HepG2 (cell line): Measurements from ENCODE around the gene SEMA6B. TPM values are rescaled to one million over a fixed set of nuclear protein-coding genes. Genes with fewer than 3 reads are reported as not detected.
A peak's percentile ranks its signal among the peaks of the same experiment; 100 is the strongest.

Experiments
- BHLHE40 ChIP-seq: IDR thresholded peaks from 2 replicates; pipeline ENCODE4 v1.6.1; 2011; ENCODE audit warnings: low read length, improper control_type of control experiment
- CEBPG ChIP-seq: IDR thresholded peaks from 2 replicates; pipeline ENCODE4 v1.6.1; 2016
- CHD2 ChIP-seq: IDR thresholded peaks from 2 replicates; pipeline ENCODE4 v1.6.1; 2011; ENCODE audit warnings: low read depth, low read length, improper control_type of control experiment
- FOSL2 ChIP-seq: sonication (generic); formaldehyde crosslinking; IDR thresholded peaks from 2 replicates; pipeline ENCODE4 v1.4.0; 2020; ENCODE audit warnings: missing genetic modification reagents
- HNRNPUL1 ChIP-seq: fragments of 200-400 bp; formaldehyde crosslinking; IDR thresholded peaks from 2 replicates; pipeline ENCODE4 v1.6.1; 2017; ENCODE audit warnings: low read depth, mild to moderate bottlenecking, low read length, moderate library complexity
- KDM4B ChIP-seq: sonication (generic); formaldehyde crosslinking; IDR thresholded peaks from 2 replicates; pipeline ENCODE4 v1.4.0; 2020; ENCODE audit warnings: missing genetic modification reagents
- MIER3 ChIP-seq: IDR thresholded peaks from 2 replicates; pipeline ENCODE4 v1.6.1; 2016; ENCODE audit warnings: missing compliant biosample characterization, borderline replicate concordance
- NFKB2 ChIP-seq: sonication (generic); formaldehyde crosslinking; IDR thresholded peaks from 2 replicates; pipeline ENCODE4 v1.4.0; 2020; ENCODE audit warnings: missing genetic modification reagents, borderline replicate concordance
- NONO ChIP-seq, 2 experiments: fragments of 450-650 bp in 1 of 2; sonication (generic) in 1 of 2; formaldehyde crosslinking in 1 of 2; IDR thresholded peaks in 1 of 2; conservative IDR thresholded peaks in 1 of 2; 2 replicates each; pipeline versions ENCODE4 v1.6.1 to v1.8.0; 2017 to 2022; ENCODE audit warnings: mild to moderate bottlenecking in 1 of 2, missing genetic modification reagents in 1 of 2, moderate library complexity in 1 of 2
- REPIN1 ChIP-seq: sonication (generic); formaldehyde crosslinking; IDR thresholded peaks from 2 replicates; pipeline ENCODE4 v1.8.0; 2022; ENCODE audit warnings: missing genetic modification reagents, low read depth, mild to moderate bottlenecking, borderline replicate concordance
- TAF1 ChIP-seq: sonication (generic); formaldehyde crosslinking; IDR thresholded peaks from 2 replicates; pipeline ENCODE4 v1.4.0; 2020; ENCODE audit warnings: missing genetic modification reagents
- TAF15 ChIP-seq: fragments of 200-400 bp; formaldehyde crosslinking; IDR thresholded peaks from one replicate; pipeline ENCODE4 v1.6.1; 2018; ENCODE audit warnings: mild to moderate bottlenecking, low read depth, low read length; ENCODE audit not compliant: poor library complexity, severe bottlenecking
- TBP ChIP-seq: sonication (generic); formaldehyde crosslinking; IDR thresholded peaks from 2 replicates; pipeline ENCODE4 v1.5.0; 2020; ENCODE audit warnings: missing genetic modification reagents
- ZBTB20 ChIP-seq: sonication (generic); formaldehyde crosslinking; IDR thresholded peaks from 2 replicates; pipeline ENCODE4 v1.8.1; 2023; ENCODE audit warnings: missing genetic modification reagents, low read depth, mild to moderate bottlenecking, borderline replicate concordance
- ZNF253 ChIP-seq: sonication (generic); formaldehyde crosslinking; IDR thresholded peaks from 2 replicates; pipeline ENCODE4 v1.8.0; 2022; ENCODE audit warnings: mild to moderate bottlenecking, missing genetic modification reagents, borderline replicate concordance
- ZNF484 ChIP-seq: sonication (generic); formaldehyde crosslinking; IDR thresholded peaks from 2 replicates; pipeline ENCODE4 v1.5.1; 2020; ENCODE audit warnings: mild to moderate bottlenecking, low read depth, missing genetic modification reagents, borderline replicate concordance
- ZNF749 ChIP-seq: sonication (generic); formaldehyde crosslinking; IDR thresholded peaks from 2 replicates; pipeline ENCODE4 v1.8.0; 2022; ENCODE audit warnings: mild to moderate bottlenecking, missing genetic modification reagents, moderate library complexity, borderline replicate concordance
- ZNF770 ChIP-seq: sonication (generic); formaldehyde crosslinking; IDR thresholded peaks from 2 replicates; pipeline ENCODE4 v1.5.0; 2020; ENCODE audit warnings: mild to moderate bottlenecking, missing genetic modification reagents
- ZZZ3 ChIP-seq: sonication (generic); formaldehyde crosslinking; IDR thresholded peaks from 2 replicates; pipeline ENCODE4 v1.4.0; 2020; ENCODE audit warnings: missing genetic modification reagents, mild to moderate bottlenecking, borderline replicate concordance
- polyA plus RNA-seq, 8 experiments: library from polyadenylated mRNA; depleted of rRNA in 3 of 8; stranded (reverse) in 7 of 8; unstranded in 1 of 8; fragments of >200 nt; fragmentation: Illumina TruSeq in 4 of 8; extraction: Trizol in 4 of 8; gene quantifications; 2 replicates each; pipeline versions ENCODE4 v1.2.1 to v1.2.3, GENCODE V29; 2011 to 2016; ENCODE audit warnings: low read depth in 4 of 8, missing spikeins in 1 of 8, mixed read lengths in 1 of 8; ENCODE audit not compliant: insufficient read depth in 1 of 8
- total RNA-seq, 5 experiments: library from RNA; depleted of rRNA; stranded (reverse); fragments of >200 nt; fragmentation: Illumina TruSeq; extraction: Trizol; gene quantifications; 2 replicates each; pipeline ENCODE4 v1.2.3, GENCODE V29; 2016; ENCODE audit warnings: low read depth in 1 of 5
- TF ChIP-seq, protein P1 (sequence below): sonication (generic); formaldehyde crosslinking; IDR thresholded peaks from 2 replicates; pipeline ENCODE4 v1.5.1; 2020; ENCODE audit warnings: missing genetic modification reagents, mild to moderate bottlenecking, borderline replicate concordance
- TF ChIP-seq, protein P2 (sequence below): sonication (generic); formaldehyde crosslinking; IDR thresholded peaks from 2 replicates; pipeline ENCODE4 v1.5.0; 2020; ENCODE audit warnings: missing genetic modification reagents
- TF ChIP-seq, protein P3 (sequence below): sonication (generic); formaldehyde crosslinking; IDR thresholded peaks from 2 replicates; pipeline ENCODE4 v1.9.0; 2022; ENCODE audit warnings: low read depth, missing genetic modification reagents
- TF ChIP-seq, protein P4 (sequence below): IDR thresholded peaks from 2 replicates; pipeline ENCODE4 v1.6.1; 2018; ENCODE audit warnings: missing genetic modification reagents, mild to moderate bottlenecking, missing compliant biosample characterization

The SEMA6B gene
- total and polyA plus RNA-seq, 2 of the 13 experiments (the other 11 are each of a cell fraction or from before 2014, with no cell fraction given), result 45.5 to 67.1 TPM

GRCh38 chr19:4588291-4588761, 28.8 kb upstream of the SEMA6B start (continued):
- TF ChIP-seq MIER3 (CRISPR knock-in tag) (no peak), NONO (IDR thresholded peaks at IDR 0.05) (no peak), NONO (CRISPR knock-in tag; conservative IDR thresholded peaks at IDR 0.05) (no peak), ZNF749 (CRISPR knock-in tag) (no peak), ZNF484 (no peak), TAF1 (CRISPR knock-in tag) (0 out of 2 replicates have a peak, but pooled peaks have one; percentile 22), REPIN1 (CRISPR knock-in tag) (no peak), CEBPG (CRISPR knock-in tag) (peak; percentile 65), ZBTB20 (no peak), ZZZ3 (no peak), TBP (CRISPR knock-in tag) (no peak), CHD2 (no peak), ZNF253 (CRISPR knock-in tag) (no peak), KDM4B (CRISPR knock-in tag) (no peak), FOSL2 (CRISPR knock-in tag) (peak; percentile 39; the same call in 1 of the 2 replicates), ZNF770 (CRISPR knock-in tag) (0 out of 2 replicates have a peak, but pooled peaks have one; percentile 16), BHLHE40 (no peak), NFKB2 (CRISPR knock-in tag) (no peak), HNRNPUL1 (no peak), TAF15 (no peak)
- TF ChIP-seq, protein P1, sequence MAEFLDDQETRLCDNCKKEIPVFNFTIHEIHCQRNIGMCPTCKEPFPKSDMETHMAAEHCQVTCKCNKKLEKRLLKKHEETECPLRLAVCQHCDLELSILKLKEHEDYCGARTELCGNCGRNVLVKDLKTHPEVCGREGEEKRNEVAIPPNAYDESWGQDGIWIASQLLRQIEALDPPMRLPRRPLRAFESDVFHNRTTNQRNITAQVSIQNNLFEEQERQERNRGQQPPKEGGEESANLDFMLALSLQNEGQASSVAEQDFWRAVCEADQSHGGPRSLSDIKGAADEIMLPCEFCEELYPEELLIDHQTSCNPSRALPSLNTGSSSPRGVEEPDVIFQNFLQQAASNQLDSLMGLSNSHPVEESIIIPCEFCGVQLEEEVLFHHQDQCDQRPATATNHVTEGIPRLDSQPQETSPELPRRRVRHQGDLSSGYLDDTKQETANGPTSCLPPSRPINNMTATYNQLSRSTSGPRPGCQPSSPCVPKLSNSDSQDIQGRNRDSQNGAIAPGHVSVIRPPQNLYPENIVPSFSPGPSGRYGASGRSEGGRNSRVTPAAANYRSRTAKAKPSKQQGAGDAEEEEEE (CRISPR knock-in tag), result no peak
- TF ChIP-seq, protein P2, sequence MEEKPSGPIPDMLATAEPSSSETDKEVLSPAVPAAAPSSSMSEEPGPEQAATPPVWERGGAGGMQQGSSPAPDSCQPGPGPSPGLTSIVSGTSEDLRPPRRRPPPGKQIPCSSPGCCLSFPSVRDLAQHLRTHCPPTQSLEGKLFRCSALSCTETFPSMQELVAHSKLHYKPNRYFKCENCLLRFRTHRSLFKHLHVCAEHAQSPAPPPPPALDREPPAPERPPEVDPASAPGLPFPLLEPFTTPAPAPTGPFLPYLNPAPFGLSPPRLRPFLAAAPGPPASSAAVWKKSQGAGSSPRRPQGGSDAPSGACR, result no peak
- TF ChIP-seq, protein P3, sequence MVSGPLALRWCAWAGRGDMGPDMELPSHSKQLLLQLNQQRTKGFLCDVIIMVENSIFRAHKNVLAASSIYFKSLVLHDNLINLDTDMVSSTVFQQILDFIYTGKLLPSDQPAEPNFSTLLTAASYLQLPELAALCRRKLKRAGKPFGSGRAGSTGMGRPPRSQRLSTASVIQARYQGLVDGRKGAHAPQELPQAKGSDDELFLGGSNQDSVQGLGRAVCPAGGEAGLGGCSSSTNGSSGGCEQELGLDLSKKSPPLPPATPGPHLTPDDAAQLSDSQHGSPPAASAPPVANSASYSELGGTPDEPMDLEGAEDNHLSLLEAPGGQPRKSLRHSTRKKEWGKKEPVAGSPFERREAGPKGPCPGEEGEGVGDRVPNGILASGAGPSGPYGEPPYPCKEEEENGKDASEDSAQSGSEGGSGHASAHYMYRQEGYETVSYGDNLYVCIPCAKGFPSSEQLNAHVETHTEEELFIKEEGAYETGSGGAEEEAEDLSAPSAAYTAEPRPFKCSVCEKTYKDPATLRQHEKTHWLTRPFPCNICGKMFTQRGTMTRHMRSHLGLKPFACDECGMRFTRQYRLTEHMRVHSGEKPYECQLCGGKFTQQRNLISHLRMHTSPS (CRISPR knock-in tag), result no peak
- TF ChIP-seq, protein P4, sequence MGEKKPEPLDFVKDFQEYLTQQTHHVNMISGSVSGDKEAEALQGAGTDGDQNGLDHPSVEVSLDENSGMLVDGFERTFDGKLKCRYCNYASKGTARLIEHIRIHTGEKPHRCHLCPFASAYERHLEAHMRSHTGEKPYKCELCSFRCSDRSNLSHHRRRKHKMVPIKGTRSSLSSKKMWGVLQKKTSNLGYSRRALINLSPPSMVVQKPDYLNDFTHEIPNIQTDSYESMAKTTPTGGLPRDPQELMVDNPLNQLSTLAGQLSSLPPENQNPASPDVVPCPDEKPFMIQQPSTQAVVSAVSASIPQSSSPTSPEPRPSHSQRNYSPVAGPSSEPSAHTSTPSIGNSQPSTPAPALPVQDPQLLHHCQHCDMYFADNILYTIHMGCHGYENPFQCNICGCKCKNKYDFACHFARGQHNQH (CRISPR knock-in tag), result no peak
